ENCODE data around the gene BCAP29.

GRCh38 chr7:107584716-107585115, 4.7 kb downstream of the BCAP29 start:
- no peak for TF ChIP-seq SP1 (IDR thresholded peaks at IDR 0.05; ENCODE audit: low read depth)
- no peak for TF ChIP-seq POLR2AphosphoS5 (IDR thresholded peaks at IDR 0.05; ENCODE audit: low read depth, low read length)
- TF ChIP-seq, protein P1, sequence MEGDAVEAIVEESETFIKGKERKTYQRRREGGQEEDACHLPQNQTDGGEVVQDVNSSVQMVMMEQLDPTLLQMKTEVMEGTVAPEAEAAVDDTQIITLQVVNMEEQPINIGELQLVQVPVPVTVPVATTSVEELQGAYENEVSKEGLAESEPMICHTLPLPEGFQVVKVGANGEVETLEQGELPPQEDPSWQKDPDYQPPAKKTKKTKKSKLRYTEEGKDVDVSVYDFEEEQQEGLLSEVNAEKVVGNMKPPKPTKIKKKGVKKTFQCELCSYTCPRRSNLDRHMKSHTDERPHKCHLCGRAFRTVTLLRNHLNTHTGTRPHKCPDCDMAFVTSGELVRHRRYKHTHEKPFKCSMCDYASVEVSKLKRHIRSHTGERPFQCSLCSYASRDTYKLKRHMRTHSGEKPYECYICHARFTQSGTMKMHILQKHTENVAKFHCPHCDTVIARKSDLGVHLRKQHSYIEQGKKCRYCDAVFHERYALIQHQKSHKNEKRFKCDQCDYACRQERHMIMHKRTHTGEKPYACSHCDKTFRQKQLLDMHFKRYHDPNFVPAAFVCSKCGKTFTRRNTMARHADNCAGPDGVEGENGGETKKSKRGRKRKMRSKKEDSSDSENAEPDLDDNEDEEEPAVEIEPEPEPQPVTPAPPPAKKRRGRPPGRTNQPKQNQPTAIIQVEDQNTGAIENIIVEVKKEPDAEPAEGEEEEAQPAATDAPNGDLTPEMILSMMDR (IDR thresholded peaks at IDR 0.05 in 2 of 3, conservative IDR thresholded peaks at IDR 0.05 in 1 of 3; ENCODE audit: borderline replicate concordance in 1 of 3, insufficient read depth in 1 of 3, low read depth in 2 of 3, low read length in 2 of 3): no peak
- TF ChIP-seq YY1 (IDR thresholded peaks at IDR 0.05; ENCODE audit: extremely low read depth, insufficient replicate concordance, low read depth, low read length): no peak
- TF ChIP-seq ZBTB33 (IDR thresholded peaks at IDR 0.05; ENCODE audit: extremely low read depth, insufficient replicate concordance, low read length): no peak
